SJCRH30 (cell line): ENCODE data around the gene ZNF14. TPM values are rescaled to one million over a fixed set of nuclear protein-coding genes. Genes with fewer than 3 reads are reported as not detected.

Experiments
- total RNA-seq: library from RNA; depleted of rRNA; stranded (reverse); fragments of >200 nt; shearing (Covaris generic); gene quantifications from 2 replicates; pipeline ENCODE4 v1.2.3, GENCODE V29; 2014; rRNA removed

The ZNF14 gene
- total RNA-seq, 1 experiment from 2014 or later = 7.8 TPM

Other genes with a start within 250 kb of the ZNF14 start
- 1.7 and 1.8 TPM in 2 replicates for gene TSSK6, start 217.6 kb downstream of the ZNF14 start, total RNA-seq
- 158 and 210 TPM in 2 replicates for gene NDUFA13, start 216.9 kb downstream of the ZNF14 start, total RNA-seq
- 1.0 and 1.9 TPM in 2 replicates for gene YJEFN3, start 204.2 kb downstream of the ZNF14 start, total RNA-seq
- gene CILP2, start 194.8 kb downstream of the ZNF14 start, total RNA-seq = 0.94 and 1.1 TPM in 2 replicates
- 3.6 and 3.7 TPM in 2 replicates for gene PBX4, start 114.4 kb downstream of the ZNF14 start, total RNA-seq
- 1.5 and 1.9 TPM in 2 replicates for gene LPAR2, start 104.9 kb downstream of the ZNF14 start, total RNA-seq
- gene GMIP, start 89.5 kb downstream of the ZNF14 start, total RNA-seq = 3.2 and 4.6 TPM in 2 replicates
- 28.8 and 29.3 TPM in 2 replicates for gene ATP13A1, start 69.4 kb downstream of the ZNF14 start, total RNA-seq
- 17.9 and 19.5 TPM in 2 replicates for gene ZNF101, start 64.3 kb downstream of the ZNF14 start, total RNA-seq
- 23.6 and 31.6 TPM in 2 replicates for gene ZNF506, start 88.6 kb upstream of the ZNF14 start, total RNA-seq
- 24.7 and 27.9 TPM in 2 replicates for gene ZNF253, start 132.8 kb upstream of the ZNF14 start, total RNA-seq
- gene ZNF93, start 167.8 kb upstream of the ZNF14 start, total RNA-seq = 32.4 and 34.8 TPM in 2 replicates